Fibroblast of skin of abdomen (primary cell): ENCODE measurements around the gene SLC2A8.

Experiments used
- DNase-seq: peaks from one replicate; pipeline ENCODE4 v3.0.0-alpha.2; 2013

The SLC2A8 gene

GRCh38 chr9:127403507-127404192 is 6.7 kb downstream of the SLC2A8 start:
- no peak for DNase-seq

- no peak for DNase-seq
Measured at GRCh38 chr9:127404631-127405030, 7.7 kb downstream of the SLC2A8 start.

GRCh38 chr9:127405344-127406125 is 8.6 kb downstream of the SLC2A8 start:
- no peak for DNase-seq

GRCh38 chr9:127406799-127407491 is 10.0 kb downstream of the SLC2A8 start:
- no peak for DNase-seq

GRCh38 chr9:127407492-127407843 is 10.5 kb downstream of the SLC2A8 start:
- DNase-seq = no peak

GRCh38 chr9:127411122-127411521 is 14.2 kb downstream of the SLC2A8 start:
- no peak for DNase-seq

- DNase-seq = no peak
Measured at GRCh38 chr9:127415141-127415540, 18.2 kb downstream of the SLC2A8 start.

- no peak for DNase-seq
Measured at GRCh38 chr9:127415657-127416056, 18.7 kb downstream of the SLC2A8 start.

GRCh38 chr9:127417131-127418036 is 20.4 kb downstream of the SLC2A8 start:
- DNase-seq = peak; percentile 23

- no peak for DNase-seq
Measured at GRCh38 chr9:127418037-127418471, 21.1 kb downstream of the SLC2A8 start.

GRCh38 chr9:127419348-127419747 is 22.4 kb downstream of the SLC2A8 start:
- no peak for DNase-seq

GRCh38 chr9:127421057-127421456 is 24.1 kb downstream of the SLC2A8 start:
- DNase-seq = no peak

GRCh38 chr9:127422133-127422782 is 25.3 kb downstream of the SLC2A8 start:
- DNase-seq = no peak

GRCh38 chr9:127422787-127423186 is 25.8 kb downstream of the SLC2A8 start:
- DNase-seq = no peak

- no peak for DNase-seq
Measured at GRCh38 chr9:127423476-127423933, 26.5 kb downstream of the SLC2A8 start.

GRCh38 chr9:127423934-127424675 is 27.1 kb downstream of the SLC2A8 start, which contains the start of gene ZNF79:
Gene ZNF79, plus strand, starts transcription at chr9:127424382. Its CDS starts 406 bp downstream, at chr9:127424788.
- DNase-seq = peak; percentile 89

- no peak for DNase-seq
Measured at GRCh38 chr9:127424676-127424999, 27.7 kb downstream of the SLC2A8 start.

- DNase-seq = no peak
Measured at GRCh38 chr9:127426756-127427155, 29.8 kb downstream of the SLC2A8 start.

- DNase-seq = no peak
Measured at GRCh38 chr9:127428348-127428747, 31.4 kb downstream of the SLC2A8 start.

- DNase-seq = no peak
Measured at GRCh38 chr9:127430415-127430814, 33.4 kb downstream of the SLC2A8 start.
